H1 (cell line): Measurements from ENCODE around the gene HFM1. TPM values are rescaled to one million over a fixed set of nuclear protein-coding genes. Genes with fewer than 3 reads are reported as not detected.

Experiments
- polyA plus RNA-seq, 7 experiments: library from polyadenylated mRNA; depleted of rRNA in 3 of 7; stranded (reverse) in 5 of 7; unstranded in 2 of 7; fragments of >200 nt in 5 of 7; fragments of 200-250 nt in 2 of 7; gene quantifications; 1 replicate in 5 of 7; 2 replicates in 1 of 7; 4 replicates in 1 of 7; pipeline versions ENCODE4 v1.2.1 to v1.2.3, GENCODE V29; 2011 to 2013; ENCODE audit warnings: missing spikeins in 2 of 7, mixed read lengths in 2 of 7
- total RNA-seq: library from RNA; stranded (reverse); fragmentation: NEBNext Ultra II Directional; extraction: Animal tissue kit (Norgen Biotek cat#: 25700); gene quantifications from 2 replicates; pipeline ENCODE4 v1.2.1, GENCODE V29; 2021
- TF ChIP-seq, protein P1 (sequence below): fragments of 300-600 bp; sonication (generic); IDR thresholded peaks from 2 replicates; pipeline ENCODE4 v1.7.1; 2012; ENCODE audit warnings: low read length, moderate library complexity, mild to moderate bottlenecking, inconsistent platforms; ENCODE audit not compliant: insufficient replicate concordance

HFM1 gene
- total and polyA plus RNA-seq, 2 of the 8 experiments (the other 6 are each of a cell fraction or from before 2014, with no cell fraction given) = 0.23 to 1.2 TPM

DNA sequence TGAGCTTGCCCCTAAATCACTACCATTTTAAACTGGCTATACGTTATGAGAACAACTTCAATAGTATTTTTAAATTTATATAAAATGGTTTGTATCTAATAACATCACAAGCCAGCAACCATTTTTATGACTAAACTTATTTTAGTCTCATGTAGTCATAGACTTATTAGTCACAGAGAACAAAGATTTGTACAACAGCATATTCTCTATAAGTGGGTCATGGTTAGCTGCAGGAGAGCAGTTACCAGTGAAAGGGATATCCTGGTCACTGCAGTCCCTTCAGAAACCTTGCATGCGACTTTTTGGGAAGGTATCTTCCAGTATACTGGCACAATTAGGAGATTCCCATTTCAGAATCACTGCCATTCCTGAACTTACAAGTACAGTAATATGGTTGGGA lies 90.0 kb downstream of the HFM1 start (continued):
- TF ChIP-seq, protein P1, sequence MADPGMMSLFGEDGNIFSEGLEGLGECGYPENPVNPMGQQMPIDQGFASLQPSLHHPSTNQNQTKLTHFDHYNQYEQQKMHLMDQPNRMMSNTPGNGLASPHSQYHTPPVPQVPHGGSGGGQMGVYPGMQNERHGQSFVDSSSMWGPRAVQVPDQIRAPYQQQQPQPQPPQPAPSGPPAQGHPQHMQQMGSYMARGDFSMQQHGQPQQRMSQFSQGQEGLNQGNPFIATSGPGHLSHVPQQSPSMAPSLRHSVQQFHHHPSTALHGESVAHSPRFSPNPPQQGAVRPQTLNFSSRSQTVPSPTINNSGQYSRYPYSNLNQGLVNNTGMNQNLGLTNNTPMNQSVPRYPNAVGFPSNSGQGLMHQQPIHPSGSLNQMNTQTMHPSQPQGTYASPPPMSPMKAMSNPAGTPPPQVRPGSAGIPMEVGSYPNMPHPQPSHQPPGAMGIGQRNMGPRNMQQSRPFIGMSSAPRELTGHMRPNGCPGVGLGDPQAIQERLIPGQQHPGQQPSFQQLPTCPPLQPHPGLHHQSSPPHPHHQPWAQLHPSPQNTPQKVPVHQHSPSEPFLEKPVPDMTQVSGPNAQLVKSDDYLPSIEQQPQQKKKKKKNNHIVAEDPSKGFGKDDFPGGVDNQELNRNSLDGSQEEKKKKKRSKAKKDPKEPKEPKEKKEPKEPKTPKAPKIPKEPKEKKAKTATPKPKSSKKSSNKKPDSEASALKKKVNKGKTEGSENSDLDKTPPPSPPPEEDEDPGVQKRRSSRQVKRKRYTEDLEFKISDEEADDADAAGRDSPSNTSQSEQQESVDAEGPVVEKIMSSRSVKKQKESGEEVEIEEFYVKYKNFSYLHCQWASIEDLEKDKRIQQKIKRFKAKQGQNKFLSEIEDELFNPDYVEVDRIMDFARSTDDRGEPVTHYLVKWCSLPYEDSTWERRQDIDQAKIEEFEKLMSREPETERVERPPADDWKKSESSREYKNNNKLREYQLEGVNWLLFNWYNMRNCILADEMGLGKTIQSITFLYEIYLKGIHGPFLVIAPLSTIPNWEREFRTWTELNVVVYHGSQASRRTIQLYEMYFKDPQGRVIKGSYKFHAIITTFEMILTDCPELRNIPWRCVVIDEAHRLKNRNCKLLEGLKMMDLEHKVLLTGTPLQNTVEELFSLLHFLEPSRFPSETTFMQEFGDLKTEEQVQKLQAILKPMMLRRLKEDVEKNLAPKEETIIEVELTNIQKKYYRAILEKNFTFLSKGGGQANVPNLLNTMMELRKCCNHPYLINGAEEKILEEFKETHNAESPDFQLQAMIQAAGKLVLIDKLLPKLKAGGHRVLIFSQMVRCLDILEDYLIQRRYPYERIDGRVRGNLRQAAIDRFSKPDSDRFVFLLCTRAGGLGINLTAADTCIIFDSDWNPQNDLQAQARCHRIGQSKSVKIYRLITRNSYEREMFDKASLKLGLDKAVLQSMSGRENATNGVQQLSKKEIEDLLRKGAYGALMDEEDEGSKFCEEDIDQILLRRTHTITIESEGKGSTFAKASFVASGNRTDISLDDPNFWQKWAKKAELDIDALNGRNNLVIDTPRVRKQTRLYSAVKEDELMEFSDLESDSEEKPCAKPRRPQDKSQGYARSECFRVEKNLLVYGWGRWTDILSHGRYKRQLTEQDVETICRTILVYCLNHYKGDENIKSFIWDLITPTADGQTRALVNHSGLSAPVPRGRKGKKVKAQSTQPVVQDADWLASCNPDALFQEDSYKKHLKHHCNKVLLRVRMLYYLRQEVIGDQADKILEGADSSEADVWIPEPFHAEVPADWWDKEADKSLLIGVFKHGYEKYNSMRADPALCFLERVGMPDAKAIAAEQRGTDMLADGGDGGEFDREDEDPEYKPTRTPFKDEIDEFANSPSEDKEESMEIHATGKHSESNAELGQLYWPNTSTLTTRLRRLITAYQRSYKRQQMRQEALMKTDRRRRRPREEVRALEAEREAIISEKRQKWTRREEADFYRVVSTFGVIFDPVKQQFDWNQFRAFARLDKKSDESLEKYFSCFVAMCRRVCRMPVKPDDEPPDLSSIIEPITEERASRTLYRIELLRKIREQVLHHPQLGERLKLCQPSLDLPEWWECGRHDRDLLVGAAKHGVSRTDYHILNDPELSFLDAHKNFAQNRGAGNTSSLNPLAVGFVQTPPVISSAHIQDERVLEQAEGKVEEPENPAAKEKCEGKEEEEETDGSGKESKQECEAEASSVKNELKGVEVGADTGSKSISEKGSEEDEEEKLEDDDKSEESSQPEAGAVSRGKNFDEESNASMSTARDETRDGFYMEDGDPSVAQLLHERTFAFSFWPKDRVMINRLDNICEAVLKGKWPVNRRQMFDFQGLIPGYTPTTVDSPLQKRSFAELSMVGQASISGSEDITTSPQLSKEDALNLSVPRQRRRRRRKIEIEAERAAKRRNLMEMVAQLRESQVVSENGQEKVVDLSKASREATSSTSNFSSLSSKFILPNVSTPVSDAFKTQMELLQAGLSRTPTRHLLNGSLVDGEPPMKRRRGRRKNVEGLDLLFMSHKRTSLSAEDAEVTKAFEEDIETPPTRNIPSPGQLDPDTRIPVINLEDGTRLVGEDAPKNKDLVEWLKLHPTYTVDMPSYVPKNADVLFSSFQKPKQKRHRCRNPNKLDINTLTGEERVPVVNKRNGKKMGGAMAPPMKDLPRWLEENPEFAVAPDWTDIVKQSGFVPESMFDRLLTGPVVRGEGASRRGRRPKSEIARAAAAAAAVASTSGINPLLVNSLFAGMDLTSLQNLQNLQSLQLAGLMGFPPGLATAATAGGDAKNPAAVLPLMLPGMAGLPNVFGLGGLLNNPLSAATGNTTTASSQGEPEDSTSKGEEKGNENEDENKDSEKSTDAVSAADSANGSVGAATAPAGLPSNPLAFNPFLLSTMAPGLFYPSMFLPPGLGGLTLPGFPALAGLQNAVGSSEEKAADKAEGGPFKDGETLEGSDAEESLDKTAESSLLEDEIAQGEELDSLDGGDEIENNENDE = no peak
